NT2/D1 (cell line): Measurements from ENCODE around the gene CST4.

Source experiments
- DNase-seq: peaks from one replicate; pipeline ENCODE4 v3.0.0-alpha.2; 2011; ENCODE audit warnings: low read depth, low spot score
- H3K27me3 ChIP-seq: 2 replicates; pipeline ENCODE4 v1.6.0; 2011; ENCODE audit warnings: mild to moderate bottlenecking; ENCODE audit not compliant: insufficient read length, insufficient read depth
- H3K36me3 ChIP-seq: 2 replicates; pipeline ENCODE4 v1.6.1; 2011; ENCODE audit warnings: mild to moderate bottlenecking, low read length, mixed read lengths; ENCODE audit not compliant: insufficient read depth, insufficient read length
- H3K4me1 ChIP-seq: 2 replicates; pipeline ENCODE4 v1.5.1; 2011; ENCODE audit not compliant: insufficient read depth, insufficient read length
- H3K4me3 ChIP-seq: 2 replicates; pipeline ENCODE4 v1.5.1; 2011; ENCODE audit warnings: low read depth; ENCODE audit not compliant: insufficient read length
- H3K9ac ChIP-seq: 2 replicates; pipeline ENCODE4 v1.6.0; 2011; ENCODE audit warnings: low read depth; ENCODE audit not compliant: insufficient read length
- H3K9me3 ChIP-seq: 2 replicates; pipeline ENCODE4 v1.5.1; 2011; ENCODE audit warnings: mild to moderate bottlenecking, low read length; ENCODE audit not compliant: insufficient read depth
- SUZ12 ChIP-seq: IDR thresholded peaks from 2 replicates; pipeline ENCODE4 v1.6.1; 2011; ENCODE audit not compliant: insufficient read length, insufficient read depth; ENCODE audit errors: extremely low read depth
- YY1 ChIP-seq: IDR thresholded peaks from 2 replicates; pipeline ENCODE4 v1.6.1; 2011; ENCODE audit not compliant: insufficient read length, insufficient read depth
- ZNF274 ChIP-seq: IDR thresholded peaks from 2 replicates; pipeline ENCODE4 v1.6.1; 2011; ENCODE audit warnings: mild to moderate bottlenecking, low read depth, low read length

The CST4 gene

DNA sequence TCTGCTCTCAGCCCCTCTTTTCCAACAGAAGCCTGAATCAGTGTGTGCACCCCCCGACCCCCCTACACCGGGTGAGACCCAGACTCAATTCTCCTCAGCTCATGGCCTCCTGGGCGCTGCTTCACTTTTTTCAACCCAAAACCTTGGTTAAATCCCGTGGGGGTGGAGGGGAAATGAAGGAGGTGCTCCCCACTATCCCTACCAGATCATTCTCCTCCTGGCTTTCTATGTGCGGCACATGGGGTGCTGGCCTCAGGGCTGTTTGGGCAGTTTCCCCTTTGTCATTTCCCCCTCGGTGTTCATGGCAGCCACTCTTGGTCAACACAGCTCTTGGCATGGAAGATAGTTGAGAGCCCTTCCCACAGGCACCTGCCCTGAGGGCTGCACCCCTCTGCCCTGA is 4.6 kb downstream of the CST4 start:
- Histone ChIP-seq H3K9ac (no peak overlapping the region), H3K4me1 (peaks cover 8% of the 10 kb centered on the region), H3K36me3 (no peaks in the 10 kb centered on the region), H3K4me3 (no peak overlapping the region), H3K9me3 (peaks cover 4% of the 10 kb centered on the region; the same call in 1 of the 2 replicates), H3K27me3 (no peaks in the 10 kb centered on the region)
- no peak for DNase-seq
- no peak for TF ChIP-seq YY1
- TF ChIP-seq SUZ12: no peak
- no peak for TF ChIP-seq ZNF274

DNA sequence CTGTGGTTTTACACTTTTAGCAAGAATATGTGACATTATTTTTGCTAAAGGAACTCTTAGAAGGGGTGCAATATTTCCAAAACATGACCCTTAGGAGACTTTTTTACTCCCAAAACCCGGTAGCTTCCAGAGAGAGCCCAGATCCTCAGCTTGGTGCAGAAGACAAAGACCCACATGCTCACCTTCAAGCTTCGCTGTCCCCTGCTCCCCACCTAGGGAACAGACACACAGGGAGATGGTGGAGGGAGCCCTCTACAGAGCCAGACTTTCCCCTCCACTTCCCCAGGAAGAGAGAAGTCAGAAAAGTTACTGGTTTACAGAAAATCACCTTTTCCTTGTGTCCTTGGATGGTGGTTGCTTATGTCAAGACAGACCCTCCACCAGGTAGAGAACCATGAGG is 5.0 kb downstream of the CST4 start:
- Histone ChIP-seq H3K4me3 (no peak overlapping the region), H3K27me3 (no peaks in the 10 kb centered on the region), H3K9me3 (peaks cover 4% of the 10 kb centered on the region; the same call in 1 of the 2 replicates), H3K4me1 (peaks cover 8% of the 10 kb centered on the region), H3K36me3 (no peaks in the 10 kb centered on the region), H3K9ac (no peak overlapping the region)
- no peak for DNase-seq
- TF ChIP-seq SUZ12 (no peak), YY1 (no peak), ZNF274 (no peak)

DNA sequence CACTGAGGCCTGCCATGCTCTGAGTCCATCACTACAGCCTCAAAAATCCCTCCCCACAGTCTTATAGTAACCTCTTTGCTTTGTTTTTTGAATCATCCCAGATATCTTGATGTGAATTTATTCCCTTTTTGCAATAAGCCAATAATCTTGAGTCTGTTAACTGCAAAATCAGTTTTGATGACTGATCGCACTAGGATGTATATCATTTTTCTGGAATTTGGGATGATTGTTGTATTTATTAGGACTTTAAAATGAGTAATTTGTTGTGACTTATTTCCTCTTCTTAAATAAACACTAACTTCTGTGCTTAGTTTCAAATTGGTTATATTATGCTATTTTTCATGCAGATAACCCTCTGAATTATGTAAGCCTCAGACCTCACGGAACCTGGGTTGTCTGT is 5.6 kb downstream of the CST4 start:
- Histone ChIP-seq H3K4me3 (no peak overlapping the region), H3K9ac (no peak overlapping the region), H3K27me3 (no peaks in the 10 kb centered on the region), H3K4me1 (peaks cover 4% of the 10 kb centered on the region), H3K36me3 (no peaks in the 10 kb centered on the region), H3K9me3 (peaks cover 4% of the 10 kb centered on the region; the same call in 1 of the 2 replicates)
- no peak for DNase-seq
- TF ChIP-seq ZNF274 (no peak), YY1 (no peak), SUZ12 (no peak)

- H3K27me3 ChIP-seq: no peaks in the 10 kb centered on the region
- H3K9ac ChIP-seq: no peak overlapping the region
- no peak for TF ChIP-seq YY1
- TF ChIP-seq ZNF274: no peak
- no peak for TF ChIP-seq SUZ12
- no peaks in the 10 kb centered on the region for H3K4me1 ChIP-seq
- DNase-seq: no peak
- H3K4me3 ChIP-seq: no peak overlapping the region
- no peaks in the 10 kb centered on the region for H3K36me3 ChIP-seq
- H3K9me3 ChIP-seq: peaks cover 4% of the 10 kb centered on the region; the same call in 1 of the 2 replicates
These were observed 8.7 kb downstream of the CST4 start for GRCh38 chr20:23680146-23680545.

DNA sequence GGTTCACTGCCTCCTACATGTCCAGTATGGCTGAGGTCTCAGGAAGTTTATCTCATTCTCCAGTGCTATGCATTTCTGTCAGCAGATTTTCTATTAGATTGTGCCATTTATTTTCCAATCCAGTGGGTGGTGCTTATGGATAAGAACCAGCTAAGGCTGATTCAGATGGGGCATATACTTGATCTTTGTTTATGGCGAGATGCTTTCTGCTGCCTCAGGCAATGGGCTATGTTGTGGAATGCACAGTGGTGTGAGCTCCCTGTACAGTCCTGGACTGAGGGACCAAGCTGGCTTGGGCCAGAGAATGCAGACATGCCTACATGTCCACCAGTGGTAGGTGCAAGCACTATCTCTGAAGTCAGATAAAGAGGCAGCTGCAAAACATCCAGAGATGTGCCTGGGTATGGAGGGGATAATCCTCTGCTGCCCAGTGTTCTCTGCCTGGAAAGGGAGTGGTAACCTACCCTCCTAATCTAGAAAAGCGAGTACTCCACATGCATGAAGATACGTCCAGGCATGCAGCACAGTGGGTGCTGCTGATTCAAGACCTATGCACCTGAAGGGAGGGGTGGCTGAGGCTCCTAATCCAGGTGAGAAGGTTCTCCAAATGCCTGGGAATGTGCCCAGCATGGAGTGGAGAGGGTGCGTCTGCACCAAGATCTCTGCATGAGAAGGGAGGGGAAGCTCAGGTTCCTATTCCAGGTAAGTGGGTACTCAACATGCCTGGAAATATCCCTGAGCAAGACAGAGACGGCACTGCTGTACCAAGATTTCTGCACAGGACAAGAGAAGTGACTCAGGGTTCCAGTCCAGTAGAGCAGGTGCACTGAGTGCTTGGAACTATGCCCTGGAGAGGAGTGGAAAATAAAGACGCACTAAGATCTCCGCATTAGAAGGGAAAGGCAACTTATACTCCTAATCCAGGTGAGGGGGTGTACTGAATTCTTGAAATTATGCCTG is 9.4 kb downstream of the CST4 start:
- Histone ChIP-seq H3K27me3 (no peaks in the 10 kb centered on the region), H3K4me1 (no peaks in the 10 kb centered on the region), H3K36me3 (no peaks in the 10 kb centered on the region), H3K9me3 (peaks cover 4% of the 10 kb centered on the region; the same call in 1 of the 2 replicates), H3K9ac (no peak overlapping the region), H3K4me3 (no peak overlapping the region)
- TF ChIP-seq YY1 (no peak), ZNF274 (no peak), SUZ12 (no peak)
- DNase-seq: no peak

DNA sequence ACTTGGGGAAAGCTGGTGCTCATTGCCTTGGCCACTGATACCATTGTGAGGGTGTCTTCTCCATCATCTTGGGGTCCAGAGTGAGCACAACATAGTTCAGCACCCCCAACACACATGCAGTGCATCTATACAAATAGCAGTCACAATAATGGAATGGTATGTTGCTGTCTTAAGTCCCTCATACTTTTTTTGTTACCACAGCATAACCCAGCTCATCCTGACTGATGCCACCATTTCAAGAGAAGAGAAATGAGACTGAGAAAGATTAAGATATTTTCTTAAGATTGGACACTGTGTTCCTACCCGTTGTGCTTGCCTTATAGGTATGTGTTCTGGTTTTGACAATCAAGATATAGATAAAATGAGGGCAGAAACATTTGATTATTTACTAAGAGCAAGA is 15.6 kb downstream of the CST4 start:
- H3K4me1 ChIP-seq: no peaks in the 10 kb centered on the region
- TF ChIP-seq SUZ12 (no peak), ZNF274 (no peak), YY1 (no peak)

DNA sequence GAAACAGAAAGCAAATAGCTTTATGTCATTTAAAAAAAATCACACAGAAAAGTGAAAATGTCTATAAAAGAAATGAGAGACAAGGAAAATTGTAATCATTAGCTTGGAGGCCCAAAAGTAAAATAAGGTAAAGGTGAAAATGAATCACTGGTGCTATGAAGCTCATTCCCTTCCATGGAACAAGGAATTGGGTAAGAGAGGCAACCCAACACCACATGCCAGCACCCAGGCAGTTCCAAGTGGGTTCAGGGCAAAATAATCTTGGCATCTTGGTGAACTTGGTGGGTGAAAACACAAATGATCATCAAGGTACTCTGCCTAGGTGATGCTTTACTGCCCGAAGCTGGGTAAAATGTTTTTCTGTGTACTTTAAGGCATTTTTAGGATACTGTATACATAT is 16.7 kb downstream of the CST4 start:
- Histone ChIP-seq H3K9me3 (no peaks in the 10 kb centered on the region), H3K27me3 (no peaks in the 10 kb centered on the region), H3K4me3 (no peak overlapping the region), H3K36me3 (no peaks in the 10 kb centered on the region), H3K9ac (no peak overlapping the region), H3K4me1 (no peaks in the 10 kb centered on the region)
- no peak for TF ChIP-seq YY1
- TF ChIP-seq SUZ12: no peak
- TF ChIP-seq ZNF274: no peak
- no peak for DNase-seq

More for the DNA sequence above, 15.6 kb downstream of the CST4 start:
- H3K9me3 ChIP-seq: no peaks in the 10 kb centered on the region
- no peak overlapping the region for H3K4me3 ChIP-seq
- no peaks in the 10 kb centered on the region for H3K36me3 ChIP-seq
- no peak for DNase-seq
- no peak overlapping the region for H3K9ac ChIP-seq
- no peaks in the 10 kb centered on the region for H3K27me3 ChIP-seq
